Stimulated activated effector memory CD8-positive, alpha-beta T cell treated with anti-CD3 and anti-CD28 coated beads, Interleukin-12 subunit alpha, Interleukin-12 subunit beta, amount 100 ng/mL, for 72 hours (primary cell): ENCODE data around the gene HTR3A.
A peak's percentile ranks its signal among the peaks of the same experiment; 100 is the strongest.

Experiments
- ATAC-seq: fragments of 150-1000 bp; cut with Tn5 transposase; 2 replicates; pipeline ENCODE4 v1.10.0; 2021
- DNase-seq, 2 donors: peaks; one replicate each; pipeline ENCODE4 v3.0.0; 2021 to 2022; ENCODE audit warnings: low spot score in 2 of 2
- H3K27ac Mint-ChIP-seq: one replicate; pipeline ENCODE4 v1.8.0; 2022; ENCODE audit warnings: mild to moderate bottlenecking, mixed read lengths
- H3K36me3 Mint-ChIP-seq: one replicate; pipeline ENCODE4 v1.8.0; 2022; ENCODE audit warnings: mild to moderate bottlenecking, mixed read lengths
- H3K4me1 Mint-ChIP-seq: one replicate; pipeline ENCODE4 v1.8.0; 2022; ENCODE audit warnings: mixed read lengths
- H3K4me3 Mint-ChIP-seq: one replicate; pipeline ENCODE4 v1.8.0; 2022; ENCODE audit warnings: mild to moderate bottlenecking, mixed read lengths
- H3K9me3 Mint-ChIP-seq: one replicate; pipeline ENCODE4 v1.8.0; 2022; ENCODE audit warnings: mixed read lengths

Gene HTR3A

GRCh38 chr11:113956986-113957385 is 17.9 kb upstream of the HTR3A start:
- H3K27ac Mint-ChIP-seq: no peak overlapping the region
- no peaks in the 10 kb centered on the region for H3K36me3 Mint-ChIP-seq
- DNase-seq (no peak), ATAC-seq (peak; percentile 18)
- H3K4me3 Mint-ChIP-seq: no peak overlapping the region
- H3K4me1 Mint-ChIP-seq: no peaks in the 10 kb centered on the region
- H3K9me3 Mint-ChIP-seq: no peaks in the 10 kb centered on the region

- no peak for ATAC-seq
- no peaks in the 10 kb centered on the region for H3K9me3 Mint-ChIP-seq
- H3K36me3 Mint-ChIP-seq: no peaks in the 10 kb centered on the region
- no peak for DNase-seq
- H3K27ac Mint-ChIP-seq: no peak overlapping the region
- no peak overlapping the region for H3K4me3 Mint-ChIP-seq
- peaks cover 10% of the 10 kb centered on the region for H3K4me1 Mint-ChIP-seq
Measured at GRCh38 chr11:113960702-113961330, 14.1 kb upstream of the HTR3A start.

- H3K4me3 Mint-ChIP-seq: no peak overlapping the region
- peaks cover 10% of the 10 kb centered on the region for H3K4me1 Mint-ChIP-seq
- DNase-seq (no peak), ATAC-seq (no peak)
- H3K27ac Mint-ChIP-seq: no peak overlapping the region
- no peaks in the 10 kb centered on the region for H3K9me3 Mint-ChIP-seq
- H3K36me3 Mint-ChIP-seq: no peaks in the 10 kb centered on the region
Measured at GRCh38 chr11:113967361-113967760, 7.5 kb upstream of the HTR3A start.

- H3K4me1 Mint-ChIP-seq: no peaks in the 10 kb centered on the region
- no peak overlapping the region for H3K27ac Mint-ChIP-seq
- no peak for ATAC-seq
- H3K36me3 Mint-ChIP-seq: no peaks in the 10 kb centered on the region
- no peak for DNase-seq
- H3K9me3 Mint-ChIP-seq: no peaks in the 10 kb centered on the region
- H3K4me3 Mint-ChIP-seq: no peak overlapping the region
Measured at GRCh38 chr11:113971506-113972195, 3.3 kb upstream of the HTR3A start.

- no peaks in the 10 kb centered on the region for H3K9me3 Mint-ChIP-seq
- H3K4me1 Mint-ChIP-seq: peaks cover 6% of the 10 kb centered on the region
- ATAC-seq (no peak), DNase-seq (no peak)
- H3K36me3 Mint-ChIP-seq: no peaks in the 10 kb centered on the region
- H3K4me3 Mint-ChIP-seq: no peak overlapping the region
- H3K27ac Mint-ChIP-seq: no peak overlapping the region
Measured at GRCh38 chr11:113977071-113977490, 2.2 kb downstream of the HTR3A start.

GRCh38 chr11:113977701-113978100 is 2.8 kb downstream of the HTR3A start:
- H3K27ac Mint-ChIP-seq: no peak overlapping the region
- no peaks in the 10 kb centered on the region for H3K36me3 Mint-ChIP-seq

GRCh38 chr11:113979431-113979830 is 4.5 kb downstream of the HTR3A start:
- Mint-ChIP-seq H3K9me3 (no peaks in the 10 kb centered on the region), H3K4me3 (no peak overlapping the region), H3K27ac (no peak overlapping the region), H3K36me3 (no peaks in the 10 kb centered on the region), H3K4me1 (peaks cover 6% of the 10 kb centered on the region)
- DNase-seq (no peak), ATAC-seq (no peak)

More at GRCh38 chr11:113977701-113978100, 2.8 kb downstream of the HTR3A start:
- DNase-seq (no peak), ATAC-seq (peak; percentile 6)
- no peak overlapping the region for H3K4me3 Mint-ChIP-seq
- no peaks in the 10 kb centered on the region for H3K9me3 Mint-ChIP-seq
- peaks cover 6% of the 10 kb centered on the region for H3K4me1 Mint-ChIP-seq

GRCh38 chr11:113980785-113981184 is 5.9 kb downstream of the HTR3A start:
- ATAC-seq: no peak
- DNase-seq: no peak
- H3K27ac Mint-ChIP-seq: no peak overlapping the region
- H3K9me3 Mint-ChIP-seq: no peaks in the 10 kb centered on the region
- H3K4me1 Mint-ChIP-seq: peaks cover 6% of the 10 kb centered on the region
- no peak overlapping the region for H3K4me3 Mint-ChIP-seq
- H3K36me3 Mint-ChIP-seq: no peaks in the 10 kb centered on the region

- no peaks in the 10 kb centered on the region for H3K36me3 Mint-ChIP-seq
- no peak for ATAC-seq
- H3K4me3 Mint-ChIP-seq: no peak overlapping the region
- H3K27ac Mint-ChIP-seq: no peak overlapping the region
- no peaks in the 10 kb centered on the region for H3K9me3 Mint-ChIP-seq
- peaks cover 3% of the 10 kb centered on the region for H3K4me1 Mint-ChIP-seq
- no peak for DNase-seq
Measured at GRCh38 chr11:113982306-113982705, 7.4 kb downstream of the HTR3A start.

- H3K4me1 Mint-ChIP-seq: no peaks in the 10 kb centered on the region
Measured at GRCh38 chr11:113984781-113985180, 9.9 kb downstream of the HTR3A start.

GRCh38 chr11:113985906-113986305 is 11.0 kb downstream of the HTR3A start:
- ATAC-seq (no peak), DNase-seq (no peak)
- H3K9me3 Mint-ChIP-seq: no peaks in the 10 kb centered on the region
- no peak overlapping the region for H3K4me3 Mint-ChIP-seq
- no peaks in the 10 kb centered on the region for H3K36me3 Mint-ChIP-seq
- H3K27ac Mint-ChIP-seq: no peak overlapping the region
- H3K4me1 Mint-ChIP-seq: no peaks in the 10 kb centered on the region

More at GRCh38 chr11:113984781-113985180, 9.9 kb downstream of the HTR3A start:
- H3K4me3 Mint-ChIP-seq: no peak overlapping the region
- H3K9me3 Mint-ChIP-seq: no peaks in the 10 kb centered on the region
- no peak overlapping the region for H3K27ac Mint-ChIP-seq
- ATAC-seq (no peak), DNase-seq (no peak)
- no peaks in the 10 kb centered on the region for H3K36me3 Mint-ChIP-seq

- ATAC-seq: no peak
- Mint-ChIP-seq H3K9me3 (no peaks in the 10 kb centered on the region), H3K27ac (no peak overlapping the region), H3K36me3 (no peaks in the 10 kb centered on the region), H3K4me3 (no peak overlapping the region), H3K4me1 (no peaks in the 10 kb centered on the region)
- no peak for DNase-seq
Measured at GRCh38 chr11:113986351-113987140, 11.6 kb downstream of the HTR3A start.

GRCh38 chr11:113989381-113989780 is 14.5 kb downstream of the HTR3A start:
- Mint-ChIP-seq H3K27ac (no peak overlapping the region), H3K36me3 (no peaks in the 10 kb centered on the region), H3K9me3 (no peaks in the 10 kb centered on the region), H3K4me3 (no peak overlapping the region), H3K4me1 (no peaks in the 10 kb centered on the region)
- DNase-seq (no peak), ATAC-seq (no peak)

GRCh38 chr11:113989916-113990315 is 15.0 kb downstream of the HTR3A start:
- Mint-ChIP-seq H3K36me3 (no peaks in the 10 kb centered on the region), H3K9me3 (no peaks in the 10 kb centered on the region), H3K4me3 (no peak overlapping the region), H3K27ac (no peak overlapping the region), H3K4me1 (no peaks in the 10 kb centered on the region)
- DNase-seq (no peak), ATAC-seq (no peak)

GRCh38 chr11:113991170-113991569 is 16.3 kb downstream of the HTR3A start:
- ATAC-seq (no peak), DNase-seq (no peak)
- no peaks in the 10 kb centered on the region for H3K9me3 Mint-ChIP-seq
- no peak overlapping the region for H3K27ac Mint-ChIP-seq
- H3K4me3 Mint-ChIP-seq: no peak overlapping the region
- H3K36me3 Mint-ChIP-seq: no peaks in the 10 kb centered on the region
- H3K4me1 Mint-ChIP-seq: no peaks in the 10 kb centered on the region
